HepG2 (cell line): ENCODE data around the gene TALDO1. TPM values are rescaled to one million over a fixed set of nuclear protein-coding genes. Genes with fewer than 3 reads are reported as not detected.
A peak's percentile ranks its signal among the peaks of the same experiment; 100 is the strongest.

Source experiments
- ATF7-NPFF ChIP-seq: sonication (generic); formaldehyde crosslinking; IDR thresholded peaks from 2 replicates; pipeline ENCODE4 v1.8.1; 2023; ENCODE audit warnings: mild to moderate bottlenecking, low read depth, missing genetic modification reagents, moderate library complexity
- DMAP1 ChIP-seq: IDR thresholded peaks from 2 replicates; pipeline ENCODE4 v1.6.1; 2016
- ELF1 ChIP-seq: sonication (generic); formaldehyde crosslinking; IDR thresholded peaks from 2 replicates; pipeline ENCODE4 v1.4.0; 2020; ENCODE audit warnings: missing genetic modification reagents
- FLYWCH1 ChIP-seq: sonication (generic); formaldehyde crosslinking; IDR thresholded peaks from 2 replicates; pipeline ENCODE4 v1.8.1; 2023; ENCODE audit warnings: mild to moderate bottlenecking, missing genetic modification reagents
- HDAC2 ChIP-seq: sonication (generic); formaldehyde crosslinking; IDR thresholded peaks from 2 replicates; pipeline ENCODE4 v1.4.0; 2020; ENCODE audit warnings: missing genetic modification reagents
- HIVEP1 ChIP-seq: sonication (generic); formaldehyde crosslinking; IDR thresholded peaks from 2 replicates; pipeline ENCODE4 v1.4.0; 2020; ENCODE audit warnings: mild to moderate bottlenecking, missing genetic modification reagents
- HOXA5 ChIP-seq: sonication (generic); formaldehyde crosslinking; IDR thresholded peaks from 2 replicates; pipeline ENCODE4 v1.4.0; 2020; ENCODE audit warnings: missing genetic modification reagents
- MAX ChIP-seq: IDR thresholded peaks from 2 replicates; pipeline ENCODE4 v1.6.1; 2012; ENCODE audit warnings: inconsistent platforms
- MEF2D ChIP-seq: sonication (generic); formaldehyde crosslinking; IDR thresholded peaks from 2 replicates; pipeline ENCODE4 v1.5.1; 2020; ENCODE audit warnings: mild to moderate bottlenecking, missing genetic modification reagents
- MLLT10 ChIP-seq: sonication (generic); formaldehyde crosslinking; IDR thresholded peaks from 2 replicates; pipeline ENCODE4 v1.4.0; 2020; ENCODE audit warnings: missing genetic modification reagents
- PHF21A ChIP-seq: sonication (generic); formaldehyde crosslinking; IDR thresholded peaks from 2 replicates; pipeline ENCODE4 v1.5.0; 2020; ENCODE audit warnings: mild to moderate bottlenecking, missing genetic modification reagents
- PTBP1 ChIP-seq: fragments of 200-400 bp; formaldehyde crosslinking; IDR thresholded peaks from 2 replicates; pipeline ENCODE4 v1.6.1; 2018; ENCODE audit warnings: low read length, low read depth; ENCODE audit not compliant: poor library complexity, severe bottlenecking
- REXO4 ChIP-seq: sonication (generic); formaldehyde crosslinking; IDR thresholded peaks from 2 replicates; pipeline ENCODE4 v1.8.0; 2022; ENCODE audit warnings: missing genetic modification reagents, mild to moderate bottlenecking, borderline replicate concordance
- SALL2 ChIP-seq: sonication (generic); formaldehyde crosslinking; IDR thresholded peaks from 2 replicates; pipeline ENCODE4 v1.8.1; 2023; ENCODE audit warnings: mild to moderate bottlenecking, missing genetic modification reagents, inconsistent platforms
- SOX13 ChIP-seq, 3 experiments: fragments of 450-650 bp in 1 of 3; sonication (generic) in 1 of 3; formaldehyde crosslinking in 1 of 3; IDR thresholded peaks in 2 of 3; conservative IDR thresholded peaks in 1 of 3; 2 replicates each; pipeline versions ENCODE4 v1.5.0 to v1.6.1; 2016 to 2020; ENCODE audit warnings: antibody characterized with exemption in 1 of 3, mild to moderate bottlenecking in 1 of 3, missing compliant biosample characterization in 1 of 3, missing genetic modification reagents in 1 of 3, moderate library complexity in 1 of 3
- THRA ChIP-seq: sonication (generic); formaldehyde crosslinking; IDR thresholded peaks from 2 replicates; pipeline ENCODE4 v1.4.0; 2020; ENCODE audit warnings: missing genetic modification reagents, borderline replicate concordance
- ZNF33A ChIP-seq: sonication (generic); formaldehyde crosslinking; IDR thresholded peaks from 2 replicates; pipeline ENCODE4 v1.5.1; 2020; ENCODE audit warnings: missing genetic modification reagents, mild to moderate bottlenecking, moderate library complexity, borderline replicate concordance
- ZNF354B ChIP-seq: sonication (generic); formaldehyde crosslinking; IDR thresholded peaks from 2 replicates; pipeline ENCODE4 v1.8.0; 2022; ENCODE audit warnings: mild to moderate bottlenecking, missing genetic modification reagents
- ZNF615 ChIP-seq: sonication (generic); formaldehyde crosslinking; IDR thresholded peaks from 2 replicates; pipeline ENCODE4 v1.5.0; 2020; ENCODE audit warnings: mild to moderate bottlenecking, missing genetic modification reagents, borderline replicate concordance
- ZNF619 ChIP-seq: sonication (generic); formaldehyde crosslinking; IDR thresholded peaks from 2 replicates; pipeline ENCODE4 v1.4.0; 2020; ENCODE audit warnings: mild to moderate bottlenecking, missing genetic modification reagents
- ZNF7 ChIP-seq: IDR thresholded peaks from 2 replicates; pipeline ENCODE4 v1.6.1; 2016; ENCODE audit warnings: missing biosample characterization, missing genetic modification reagents
- ZNF703 ChIP-seq: sonication (generic); formaldehyde crosslinking; IDR thresholded peaks from 2 replicates; pipeline ENCODE4 v1.5.1; 2020; ENCODE audit warnings: missing genetic modification reagents, mild to moderate bottlenecking, moderate library complexity, borderline replicate concordance
- ZNF816 ChIP-seq: sonication (generic); formaldehyde crosslinking; IDR thresholded peaks from 2 replicates; pipeline ENCODE4 v1.8.0; 2022; ENCODE audit warnings: missing genetic modification reagents, mild to moderate bottlenecking, borderline replicate concordance
- polyA plus RNA-seq, 8 experiments: library from polyadenylated mRNA; depleted of rRNA in 3 of 8; stranded (reverse) in 7 of 8; unstranded in 1 of 8; fragments of >200 nt; fragmentation: Illumina TruSeq in 4 of 8; extraction: Trizol in 4 of 8; gene quantifications; 2 replicates each; pipeline versions ENCODE4 v1.2.1 to v1.2.3, GENCODE V29; 2011 to 2016; ENCODE audit warnings: low read depth in 4 of 8, missing spikeins in 1 of 8, mixed read lengths in 1 of 8; ENCODE audit not compliant: insufficient read depth in 1 of 8
- total RNA-seq, 5 experiments: library from RNA; depleted of rRNA; stranded (reverse); fragments of >200 nt; fragmentation: Illumina TruSeq; extraction: Trizol; gene quantifications; 2 replicates each; pipeline ENCODE4 v1.2.3, GENCODE V29; 2016; ENCODE audit warnings: low read depth in 1 of 5
- TF ChIP-seq, protein P1 (sequence below): sonication (generic); formaldehyde crosslinking; IDR thresholded peaks from 2 replicates; pipeline ENCODE4 v1.4.0; 2020; ENCODE audit warnings: missing genetic modification reagents, mild to moderate bottlenecking, borderline replicate concordance
- TF ChIP-seq, protein P2 (sequence below): sonication (generic); formaldehyde crosslinking; IDR thresholded peaks from 2 replicates; pipeline ENCODE4 v1.5.0; 2020; ENCODE audit warnings: missing genetic modification reagents

The TALDO1 gene
- total and polyA plus RNA-seq, 2 of the 13 experiments (the other 11 are each of a cell fraction or from before 2014, with no cell fraction given), result 107 to 240 TPM

DNA sequence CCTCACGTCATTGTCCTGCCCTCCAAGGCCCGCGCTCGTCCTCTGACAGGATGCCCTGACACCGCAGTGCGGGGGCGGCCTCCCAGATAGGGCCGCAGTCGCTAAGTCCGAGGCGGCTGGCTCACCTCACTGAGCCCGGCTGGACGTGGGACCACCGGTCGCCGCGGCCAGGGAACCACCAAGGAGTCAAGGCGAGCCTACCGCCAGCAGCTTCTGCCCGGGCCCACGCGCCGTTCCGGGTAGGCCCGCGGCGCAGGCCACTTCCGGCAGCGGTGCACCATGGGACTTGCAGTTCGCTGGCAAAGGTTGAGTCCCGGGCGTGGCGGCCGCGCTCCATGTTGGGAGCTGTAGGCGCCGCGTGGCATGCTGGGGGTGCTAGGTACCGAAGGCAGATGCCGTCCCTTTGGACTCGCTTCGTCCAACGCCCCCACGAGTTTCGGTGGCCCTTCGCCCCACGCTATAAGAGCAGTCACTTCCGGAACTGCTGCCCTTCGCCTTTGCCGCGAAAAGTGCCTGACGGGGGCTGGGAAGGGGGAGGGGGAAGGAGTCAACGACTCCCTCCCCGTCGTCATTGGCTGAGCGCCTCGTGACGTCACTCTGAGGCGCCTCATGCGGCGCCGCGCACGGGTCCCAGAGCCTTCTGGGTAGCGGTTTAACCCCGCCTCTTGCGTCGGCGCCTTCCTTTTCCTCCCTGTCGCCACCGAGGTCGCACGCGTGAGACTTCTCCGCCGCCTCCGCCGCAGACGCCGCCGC is 62.2 kb downstream of the TALDO1 start, which contains the start of gene RPLP2 (continued):
- peak; percentile 87; the same call in 1 of the 2 replicates for TF ChIP-seq ZNF816 (CRISPR knock-in tag)
- TF ChIP-seq SALL2 (CRISPR knock-in tag), result peak; percentile 78
- no peak for TF ChIP-seq ZNF615 (CRISPR knock-in tag)
- peak; percentile 87 for TF ChIP-seq PHF21A (CRISPR knock-in tag)
- TF ChIP-seq ATF7-NPFF, result no peak; the same call in none of the 2 replicates
- TF ChIP-seq ZNF619 (CRISPR knock-in tag), result peak; percentile 74; the same call in 1 of the 2 replicates
- TF ChIP-seq HIVEP1 (CRISPR knock-in tag), result peak; percentile 93
- peak; percentile 17 for TF ChIP-seq HDAC2 (CRISPR knock-in tag)
- no peak for TF ChIP-seq MLLT10
- TF ChIP-seq HOXA5 (CRISPR knock-in tag), result peak; percentile 23; the same call in 1 of the 2 replicates
- peak; percentile 95 for TF ChIP-seq ZNF33A (CRISPR knock-in tag)
- peak; percentile 49; the same call in 1 of the 2 replicates for TF ChIP-seq THRA
- no peak for TF ChIP-seq FLYWCH1 (CRISPR knock-in tag)
- peak; percentile 96 for TF ChIP-seq DMAP1 (CRISPR knock-in tag)
- TF ChIP-seq, protein P1, sequence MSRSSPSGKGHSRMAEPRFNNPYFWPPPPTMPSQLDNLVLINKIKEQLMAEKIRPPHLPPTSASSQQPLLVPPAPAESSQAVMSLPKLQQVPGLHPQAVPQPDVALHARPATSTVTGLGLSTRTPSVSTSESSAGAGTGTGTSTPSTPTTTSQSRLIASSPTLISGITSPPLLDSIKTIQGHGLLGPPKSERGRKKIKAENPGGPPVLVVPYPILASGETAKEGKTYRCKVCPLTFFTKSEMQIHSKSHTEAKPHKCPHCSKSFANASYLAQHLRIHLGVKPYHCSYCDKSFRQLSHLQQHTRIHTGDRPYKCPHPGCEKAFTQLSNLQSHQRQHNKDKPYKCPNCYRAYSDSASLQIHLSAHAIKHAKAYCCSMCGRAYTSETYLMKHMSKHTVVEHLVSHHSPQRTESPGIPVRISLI, result peak; percentile 49; the same call in 1 of the 2 replicates
- peak; percentile 93 for TF ChIP-seq MAX
- peak; percentile 88 for TF ChIP-seq PTBP1
- TF ChIP-seq ELF1 (CRISPR knock-in tag), result peak; percentile 99
- TF ChIP-seq, protein P2, sequence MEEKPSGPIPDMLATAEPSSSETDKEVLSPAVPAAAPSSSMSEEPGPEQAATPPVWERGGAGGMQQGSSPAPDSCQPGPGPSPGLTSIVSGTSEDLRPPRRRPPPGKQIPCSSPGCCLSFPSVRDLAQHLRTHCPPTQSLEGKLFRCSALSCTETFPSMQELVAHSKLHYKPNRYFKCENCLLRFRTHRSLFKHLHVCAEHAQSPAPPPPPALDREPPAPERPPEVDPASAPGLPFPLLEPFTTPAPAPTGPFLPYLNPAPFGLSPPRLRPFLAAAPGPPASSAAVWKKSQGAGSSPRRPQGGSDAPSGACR (CRISPR knock-in tag), result no peak; the same call in 1 of the 2 replicates
- no peak for TF ChIP-seq REXO4 (CRISPR knock-in tag)
- TF ChIP-seq ZNF7 (CRISPR knock-in tag), result no peak
- TF ChIP-seq SOX13 (IDR thresholded peaks at IDR 0.05), result no peak
- no peak; a peak in 1 of 4 replicates for TF ChIP-seq SOX13 (CRISPR knock-in tag; conservative IDR thresholded peaks at IDR 0.05 in 1 of 2, IDR thresholded peaks at IDR 0.05 in 1 of 2)
- no peak for TF ChIP-seq ZNF703 (CRISPR knock-in tag)
- 0 out of 2 replicates have a peak, but pooled peaks have one; percentile 68 for TF ChIP-seq ZNF354B (CRISPR knock-in tag)
- peak; percentile 74 for TF ChIP-seq MEF2D (CRISPR knock-in tag)
